HEK293T (cell line): ENCODE data around the gene GPR39.
A peak's percentile ranks its signal among the peaks of the same experiment; 100 is the strongest.

Experiments used
- CTCF ChIA-PET: fragments of 350-600 bp; formaldehyde crosslinking; extraction: SDS; loops from one replicate; lab custom pipeline; 2021; ENCODE audit warnings: antibody characterized with exemption, inconsistent platforms; lab: Yijun Ruan, JAX
- POLR2A ChIA-PET: fragments of 350-600 bp; formaldehyde crosslinking; extraction: SDS; loops from one replicate; lab custom pipeline; 2020; ENCODE audit warnings: antibody characterized with exemption, inconsistent platforms; lab: Yijun Ruan, JAX
- DNase-seq: peaks from one replicate; pipeline ENCODE4 v3.0.0; 2012; ENCODE audit warnings: mixed read lengths; ENCODE audit errors: extremely low spot score
- ARNT ChIP-seq: fragments of 450-650 bp; IDR thresholded peaks from 2 replicates; pipeline ENCODE4 v1.6.1; 2017; ENCODE audit warnings: mild to moderate bottlenecking
- BHLHE40 ChIP-seq: fragments of 450-650 bp; IDR thresholded peaks from 2 replicates; pipeline ENCODE4 v1.6.1; 2016; ENCODE audit warnings: mild to moderate bottlenecking, moderate library complexity, borderline replicate concordance
- CTBP1 ChIP-seq: fragments of 450-650 bp; IDR thresholded peaks from 2 replicates; pipeline ENCODE4 v1.6.1; 2016; ENCODE audit warnings: borderline replicate concordance
- ELF4 ChIP-seq: fragments of 450-650 bp; IDR thresholded peaks from 2 replicates; pipeline ENCODE4 v1.6.1; 2017; ENCODE audit warnings: antibody characterized with exemption
- FOXA1 ChIP-seq: fragments of 450-650 bp; IDR thresholded peaks from 2 replicates; pipeline ENCODE4 v1.6.1; 2016; ENCODE audit warnings: mild to moderate bottlenecking
- FOXK2 ChIP-seq: fragments of 450-650 bp; IDR thresholded peaks from 2 replicates; pipeline ENCODE4 v1.6.1; 2016; ENCODE audit warnings: mild to moderate bottlenecking
- FOXM1 ChIP-seq: fragments of 450-650 bp; IDR thresholded peaks from 2 replicates; pipeline ENCODE4 v1.6.1; 2017; ENCODE audit warnings: mild to moderate bottlenecking, borderline replicate concordance
- HDGF ChIP-seq: fragments of 450-650 bp; IDR thresholded peaks from 2 replicates; pipeline ENCODE4 v1.6.1; 2017; ENCODE audit warnings: antibody characterized with exemption, borderline replicate concordance
- L3MBTL2 ChIP-seq: fragments of 450-650 bp; conservative IDR thresholded peaks from 2 replicates; pipeline ENCODE4 v1.6.1; 2016; ENCODE audit warnings: mild to moderate bottlenecking
- LEF1 ChIP-seq: fragments of 450-650 bp; IDR thresholded peaks from 2 replicates; pipeline ENCODE4 v1.6.1; 2017; ENCODE audit warnings: mild to moderate bottlenecking, borderline replicate concordance
- NFRKB ChIP-seq: fragments of 450-650 bp; IDR thresholded peaks from 2 replicates; pipeline ENCODE4 v1.6.1; 2016; ENCODE audit warnings: mild to moderate bottlenecking, moderate library complexity
- SP1 ChIP-seq: fragments of 450-650 bp; IDR thresholded peaks from 2 replicates; pipeline ENCODE4 v1.6.1; 2017
- SUZ12 ChIP-seq: fragments of 450-650 bp; IDR thresholded peaks from 2 replicates; pipeline ENCODE4 v1.6.1; 2016; ENCODE audit warnings: mild to moderate bottlenecking
- TARDBP ChIP-seq: fragments of 450-650 bp; IDR thresholded peaks from 2 replicates; pipeline ENCODE4 v1.6.1; 2016
- ZNF384 ChIP-seq: fragments of 450-650 bp; IDR thresholded peaks from 2 replicates; pipeline ENCODE4 v1.6.1; 2016
- TF ChIP-seq, protein P1 (sequence below): fragments of 450-650 bp; IDR thresholded peaks from 2 replicates; pipeline ENCODE4 v1.6.1; 2016

The GPR39 gene

DNA sequence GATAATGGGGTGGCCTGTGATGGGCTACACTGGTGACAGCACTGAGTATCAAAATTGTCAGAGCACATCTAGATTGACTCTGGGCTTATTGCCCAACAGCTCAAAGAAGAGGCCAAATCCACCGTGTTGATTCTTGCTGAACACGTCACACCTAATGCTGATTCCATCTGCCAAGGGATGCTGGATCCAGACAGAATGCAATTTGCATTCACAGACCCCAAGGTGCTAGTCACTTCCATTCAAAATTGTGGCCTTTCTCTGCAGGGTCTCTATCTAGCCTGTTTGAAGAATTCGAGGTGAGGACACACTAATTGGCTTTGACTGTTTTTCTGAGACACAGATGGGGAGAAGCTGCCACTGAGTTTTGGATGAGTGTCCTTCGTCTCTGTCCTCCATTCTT lies 13.5 kb upstream of the GPR39 start:
- ChIA-PET CTCF (no interaction called here), POLR2A (no interaction called here)
- no peak for DNase-seq
- TF ChIP-seq, protein P1, sequence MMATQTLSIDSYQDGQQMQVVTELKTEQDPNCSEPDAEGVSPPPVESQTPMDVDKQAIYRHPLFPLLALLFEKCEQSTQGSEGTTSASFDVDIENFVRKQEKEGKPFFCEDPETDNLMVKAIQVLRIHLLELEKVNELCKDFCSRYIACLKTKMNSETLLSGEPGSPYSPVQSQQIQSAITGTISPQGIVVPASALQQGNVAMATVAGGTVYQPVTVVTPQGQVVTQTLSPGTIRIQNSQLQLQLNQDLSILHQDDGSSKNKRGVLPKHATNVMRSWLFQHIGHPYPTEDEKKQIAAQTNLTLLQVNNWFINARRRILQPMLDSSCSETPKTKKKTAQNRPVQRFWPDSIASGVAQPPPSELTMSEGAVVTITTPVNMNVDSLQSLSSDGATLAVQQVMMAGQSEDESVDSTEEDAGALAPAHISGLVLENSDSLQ: no peak
- TF ChIP-seq BHLHE40: no peak
- no peak for TF ChIP-seq L3MBTL2
- no peak for TF ChIP-seq FOXK2
- no peak for TF ChIP-seq FOXM1
- no peak for TF ChIP-seq NFRKB
- TF ChIP-seq SP1: no peak
- no peak for TF ChIP-seq LEF1
- TF ChIP-seq HDGF: no peak
- TF ChIP-seq TARDBP: no peak
- TF ChIP-seq CTBP1: no peak
- TF ChIP-seq ZNF384: no peak
- no peak for TF ChIP-seq SUZ12
- TF ChIP-seq ARNT: no peak
- no peak for TF ChIP-seq ELF4
- TF ChIP-seq FOXA1: no peak

GRCh38 chr2:132404056-132404455 lies 12.5 kb upstream of the GPR39 start:
- CTCF ChIA-PET: no interaction called here
- POLR2A ChIA-PET: no interaction called here
- DNase-seq: no peak
- no peak for TF ChIP-seq L3MBTL2

- TF ChIP-seq FOXK2: no peak
- DNase-seq: no peak
- CTCF ChIA-PET: no interaction called here
- POLR2A ChIA-PET: no interaction called here
Measured at GRCh38 chr2:132407784-132408183, 8.8 kb upstream of the GPR39 start.

DNA sequence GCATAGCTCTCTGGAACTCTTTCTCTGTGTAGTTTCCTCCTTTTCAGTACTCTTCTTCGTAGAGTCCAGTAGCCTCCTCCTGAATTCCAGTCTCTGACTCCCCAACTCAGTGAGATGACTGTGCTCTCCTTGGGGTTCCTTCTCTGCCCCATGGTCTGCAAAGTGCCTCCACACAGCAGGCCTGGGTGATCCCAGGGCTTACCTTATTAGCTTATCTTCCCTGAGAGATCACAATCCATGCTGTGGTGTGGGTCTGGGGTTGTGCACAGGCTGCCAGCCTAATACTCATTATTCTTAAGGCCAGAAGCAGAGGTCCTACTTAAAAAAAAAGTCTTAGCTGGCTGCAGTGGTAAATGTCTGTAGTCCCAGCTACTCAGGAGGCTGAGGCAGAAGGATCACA lies 4.6 kb upstream of the GPR39 start:
- no peak for DNase-seq
- ChIA-PET POLR2A (no interaction called here), CTCF (no interaction called here)
- TF ChIP-seq SUZ12 (no peak), FOXM1 (no peak), ZNF384 (no peak), HDGF (no peak), ELF4 (no peak), FOXA1 (no peak), L3MBTL2 (no peak), BHLHE40 (no peak), NFRKB (no peak), CTBP1 (no peak), LEF1 (no peak), TARDBP (no peak), FOXK2 (no peak), ARNT (no peak)
- TF ChIP-seq, protein P1: no peak

- no peak for TF ChIP-seq HDGF
- no peak for TF ChIP-seq ZNF384
- TF ChIP-seq CTBP1: no peak
- DNase-seq: no peak
- ChIA-PET CTCF (no interaction called here), POLR2A (no interaction called here)
Measured at GRCh38 chr2:132414081-132414480, 2.5 kb upstream of the GPR39 start.

DNA sequence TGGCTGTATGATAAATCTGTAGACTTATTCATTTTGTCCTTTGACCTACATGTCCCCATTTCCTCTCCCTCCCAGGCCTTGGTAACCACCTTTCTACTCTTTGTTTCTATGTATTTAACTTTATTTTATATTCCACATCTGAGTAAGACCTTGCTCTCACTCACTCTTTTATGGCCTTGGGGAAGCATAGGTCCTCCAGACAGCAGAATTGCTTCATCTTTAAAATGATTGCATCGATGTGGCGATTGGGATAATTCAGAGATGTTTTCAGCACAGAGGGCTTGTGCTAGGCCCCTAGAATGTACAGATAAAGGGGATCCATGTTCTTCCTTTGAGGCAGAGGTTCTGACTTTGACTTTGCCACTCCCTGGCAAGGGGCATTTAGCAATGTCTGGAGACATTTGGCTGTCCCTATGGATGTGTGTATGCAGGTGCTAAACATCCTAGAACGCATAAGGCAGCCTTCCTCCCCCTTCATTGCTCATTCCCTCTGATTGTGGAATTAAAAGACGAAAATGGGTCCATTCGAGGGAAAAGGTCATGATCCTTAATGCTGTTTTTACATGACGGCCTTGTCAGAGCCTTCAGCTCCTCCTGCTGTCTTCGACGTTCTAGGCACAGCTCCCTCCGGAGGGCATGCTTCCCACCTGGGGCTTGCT lies 1.2 kb upstream of the GPR39 start:
- ChIA-PET POLR2A (no interaction called here), CTCF (interaction anchor here (0.6 kb wide), 2 partner anchors 9 to 1792 kb away, joined by 3 to 4 read pairs; no protein-coding TSS in a partner anchor)
- TF ChIP-seq SUZ12 (no peak), L3MBTL2 (peak; percentile 51)
- peak; percentile 10 for DNase-seq

GRCh38 chr2:132415915-132416722 lies 486 bp upstream of the GPR39 start:
- CTCF ChIA-PET: interaction anchor here (0.6 kb wide), 2 partner anchors 9 to 1792 kb away, joined by 3 to 4 read pairs; no protein-coding TSS in a partner anchor
- DNase-seq: peak; percentile 57

More at GRCh38 chr2:132415915-132416722, 486 bp upstream of the GPR39 start:
- no peak for TF ChIP-seq CTBP1
- TF ChIP-seq, protein P1: peak; percentile 9; the same call in 1 of the 2 replicates
- TF ChIP-seq SP1: no peak
- no peak for TF ChIP-seq FOXM1
- no peak; the same call in 1 of the 2 replicates for TF ChIP-seq L3MBTL2
- POLR2A ChIA-PET: no interaction called here
